ENCODE measurements around the gene ZNF563. TPM values are rescaled to one million over a fixed set of nuclear protein-coding genes. Genes with fewer than 3 reads are reported as not detected.

ZNF563 gene
- total RNA-seq, 4 donors from 2014 or later, result 1.2 to 6.5 (median 3.4) TPM

GRCh38 chr19:12293777-12294248, 39.6 kb downstream of the ZNF563 start:
- Histone ChIP-seq H3K27ac (peak overlapping the region; percentile 96 to 100 (median 99)), H3K4me3 (peak overlapping the region; percentile 84 to 100 (median 96)), H3K27me3 (no peaks in the 10 kb centered on the region), H3K36me3 (no peaks in the 10 kb centered on the region), H3K9me3 (no peaks in the 10 kb centered on the region), H3K4me1 (peaks cover 20 to 46% (median 23%) of the 10 kb centered on the region in 4 donors)
- peak; percentile 92 for DNase-seq
- TF ChIP-seq CTCF (IDR thresholded peaks at IDR 0.05) (no peak), POLR2AphosphoS5 (IDR thresholded peaks at IDR 0.05) (peak; percentile 79 to 91 (median 90)), POLR2A (IDR thresholded peaks at IDR 0.05) (peak; percentile 66)
- in situ Hi-C loops (cut with MboI; ENCODE audit: low pct_ligation_motif_present in 1 of 4, low pct_unique_long_range_greater_than_20kb in 1 of 4, low sequenced_read_pairs in 3 of 4) (no loop called here), intact Hi-C loops (cut with DNase I; ENCODE audit: low total_unique reads) (no loop called here)
- 0% methylated on average over 18 of the region's 18 CpGs; no CpG with 5 or more reads in 1 of the 2 donors for WGBS, 2 donors (ENCODE audit: low coverage in 1 of 2)

- H3K4me1 ChIP-seq, result peaks cover 19 to 45% (median 20%) of the 10 kb centered on the region in 4 donors
- H3K36me3 ChIP-seq, result peaks cover 0 to 19% (median 2%) of the 10 kb centered on the region in 4 donors
- in situ Hi-C loops (cut with MboI; ENCODE audit: low pct_ligation_motif_present in 1 of 4, low pct_unique_long_range_greater_than_20kb in 1 of 4, low sequenced_read_pairs in 3 of 4), result no loop called here
- peak overlapping the region in 3 of 4 donors; percentile 24 to 48 (median 44) for H3K27ac ChIP-seq
- 98% methylated on average over 7 of the region's 7 CpGs; no CpG with 5 or more reads in 1 of the 2 donors for WGBS, 2 donors (ENCODE audit: low coverage in 1 of 2)
- DNase-seq, result no peak
- H3K9me3 ChIP-seq, result peaks cover 0 to 5% of the 10 kb centered on the region in 2 donors
- no peak overlapping the region for H3K4me3 ChIP-seq
- intact Hi-C loops (cut with DNase I; ENCODE audit: low total_unique reads), result no loop called here
- TF ChIP-seq EP300 (IDR thresholded peaks at IDR 0.05; ENCODE audit: low read depth), result no peak
- TF ChIP-seq CTCF (IDR thresholded peaks at IDR 0.05), result no peak
- H3K27me3 ChIP-seq, result no peaks in the 10 kb centered on the region
Measured at GRCh38 chr19:12289790-12290065, 43.7 kb downstream of the ZNF563 start.

- Histone ChIP-seq H3K27me3 (no peaks in the 10 kb centered on the region), H3K4me3 (no peak overlapping the region), H3K9me3 (peaks cover 8 to 9% of the 10 kb centered on the region in 2 donors), H3K4me1 (peaks cover 12 to 39% (median 14%) of the 10 kb centered on the region in 4 donors), H3K36me3 (peaks cover 0 to 35% (median 2%) of the 10 kb centered on the region in 4 donors), H3K27ac (no peak overlapping the region)
- no peak for TF ChIP-seq POLR2A (IDR thresholded peaks at IDR 0.05)
- no peak for TF ChIP-seq POLR2AphosphoS5 (IDR thresholded peaks at IDR 0.05)
- no peak for TF ChIP-seq CTCF (IDR thresholded peaks at IDR 0.05)
- TF ChIP-seq EP300 (IDR thresholded peaks at IDR 0.05; ENCODE audit: low read depth), result no peak
- WGBS, 2 donors (ENCODE audit: low coverage in 1 of 2), result 81% methylated on average over 1 of the region's 1 CpG; no CpG with 5 or more reads in 1 of the 2 donors
- in situ Hi-C loops (cut with MboI; ENCODE audit: low pct_ligation_motif_present in 1 of 4, low pct_unique_long_range_greater_than_20kb in 1 of 4, low sequenced_read_pairs in 3 of 4) (no loop called here), intact Hi-C loops (cut with DNase I; ENCODE audit: low total_unique reads) (no loop called here)
- DNase-seq, result no peak
Measured at GRCh38 chr19:12287958-12288500, 45.4 kb downstream of the ZNF563 start.

- in situ Hi-C loops (cut with MboI; ENCODE audit: low pct_ligation_motif_present in 1 of 4, low pct_unique_long_range_greater_than_20kb in 1 of 4, low sequenced_read_pairs in 3 of 4) (no loop called here), intact Hi-C loops (cut with DNase I; ENCODE audit: low total_unique reads) (no loop called here)
- Histone ChIP-seq H3K4me3 (no peak overlapping the region), H3K9me3 (peaks cover 23 to 28% of the 10 kb centered on the region in 2 donors), H3K36me3 (peaks cover 0 to 38% (median 2%) of the 10 kb centered on the region in 4 donors), H3K27me3 (no peaks in the 10 kb centered on the region), H3K4me1 (peaks cover 4 to 13% (median 8%) of the 10 kb centered on the region in 4 donors), H3K27ac (no peak overlapping the region)
- TF ChIP-seq POLR2AphosphoS5 (IDR thresholded peaks at IDR 0.05) (no peak), CTCF (IDR thresholded peaks at IDR 0.05) (no peak), EP300 (IDR thresholded peaks at IDR 0.05; ENCODE audit: low read depth) (no peak), POLR2A (IDR thresholded peaks at IDR 0.05) (no peak)
- DNase-seq, result no peak
- WGBS, 2 donors (ENCODE audit: low coverage in 1 of 2), result 97% methylated on average over 18 of the region's 18 CpGs; no CpG with 5 or more reads in 1 of the 2 donors
Measured at GRCh38 chr19:12284631-12285030, 48.8 kb downstream of the ZNF563 start.
